ENCODE results near the gene LRRC23.

LRRC23 gene

GRCh38 chr12:6957151-6957701, 52.6 kb downstream of the LRRC23 start:
- DNase-seq (ENCODE audit: low spot score), result no peak

- no peak for DNase-seq (ENCODE audit: low spot score)
Measured at GRCh38 chr12:6957741-6958608, 53.4 kb downstream of the LRRC23 start.

GRCh38 chr12:6958609-6959057, 54.0 kb downstream of the LRRC23 start:
- DNase-seq (ENCODE audit: low spot score), result no peak

GRCh38 chr12:6959058-6959804, 54.6 kb downstream of the LRRC23 start:
- DNase-seq (ENCODE audit: low spot score), result peak; percentile 83

- no peak for DNase-seq (ENCODE audit: low spot score)
Measured at GRCh38 chr12:6959805-6960592, 55.4 kb downstream of the LRRC23 start.

- no peak for DNase-seq (ENCODE audit: low spot score)
Measured at GRCh38 chr12:6960593-6961277, 56.1 kb downstream of the LRRC23 start.

- DNase-seq (ENCODE audit: low spot score), result peak; percentile 93
Measured at GRCh38 chr12:6961278-6961694, 56.7 kb downstream of the LRRC23 start.

- no peak for DNase-seq (ENCODE audit: low spot score)
Measured at GRCh38 chr12:6961695-6962284, 57.2 kb downstream of the LRRC23 start.

- no peak for DNase-seq (ENCODE audit: low spot score)
Measured at GRCh38 chr12:6962285-6963015, 57.8 kb downstream of the LRRC23 start.

- DNase-seq (ENCODE audit: low spot score), result no peak
Measured at GRCh38 chr12:6963016-6963731, 58.6 kb downstream of the LRRC23 start.

All from CD4-positive, alpha-beta T cell treated with Interleukin-6 at 100 ng/mL for 8 hours (primary cell).